ENCODE data around the gene IRF1.
A peak's percentile ranks its signal among the peaks of the same experiment; 100 is the strongest.
"Not testable (repeated sequence)": the region's sequence is repeated elsewhere in the genome, so short reads cannot be mapped to it uniquely, and the experiment has no call there.

The IRF1 gene

DNA sequence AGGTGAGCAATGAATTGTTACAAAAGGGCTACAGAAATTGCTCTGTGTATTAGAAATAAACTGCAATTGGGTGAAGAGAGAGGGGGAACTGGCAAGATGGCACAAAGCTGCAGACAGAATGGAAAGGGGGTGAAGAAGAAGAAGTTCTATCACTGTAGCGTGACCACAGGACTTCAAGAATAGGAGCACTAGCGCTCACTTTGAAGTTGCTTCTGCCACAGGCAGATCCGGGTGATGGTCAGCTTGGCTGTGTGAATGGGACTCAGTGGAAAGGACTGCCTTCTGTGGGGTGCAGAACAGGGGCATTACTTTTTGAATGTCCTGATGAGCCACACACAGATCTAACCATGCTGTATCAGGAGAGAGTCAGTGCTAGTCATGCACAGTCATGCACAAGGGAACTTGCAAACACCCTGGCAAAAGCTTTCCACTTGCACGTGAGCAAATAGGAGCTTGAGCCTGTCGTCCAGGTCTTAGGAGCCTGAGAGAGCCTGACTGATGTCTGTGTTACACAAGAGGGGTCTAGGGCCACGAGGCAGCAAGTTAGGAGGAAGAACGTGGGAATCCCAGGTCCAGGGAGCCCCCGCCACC, 36.5 kb upstream of the IRF1 start:
- TF ChIP-seq, protein P1, sequence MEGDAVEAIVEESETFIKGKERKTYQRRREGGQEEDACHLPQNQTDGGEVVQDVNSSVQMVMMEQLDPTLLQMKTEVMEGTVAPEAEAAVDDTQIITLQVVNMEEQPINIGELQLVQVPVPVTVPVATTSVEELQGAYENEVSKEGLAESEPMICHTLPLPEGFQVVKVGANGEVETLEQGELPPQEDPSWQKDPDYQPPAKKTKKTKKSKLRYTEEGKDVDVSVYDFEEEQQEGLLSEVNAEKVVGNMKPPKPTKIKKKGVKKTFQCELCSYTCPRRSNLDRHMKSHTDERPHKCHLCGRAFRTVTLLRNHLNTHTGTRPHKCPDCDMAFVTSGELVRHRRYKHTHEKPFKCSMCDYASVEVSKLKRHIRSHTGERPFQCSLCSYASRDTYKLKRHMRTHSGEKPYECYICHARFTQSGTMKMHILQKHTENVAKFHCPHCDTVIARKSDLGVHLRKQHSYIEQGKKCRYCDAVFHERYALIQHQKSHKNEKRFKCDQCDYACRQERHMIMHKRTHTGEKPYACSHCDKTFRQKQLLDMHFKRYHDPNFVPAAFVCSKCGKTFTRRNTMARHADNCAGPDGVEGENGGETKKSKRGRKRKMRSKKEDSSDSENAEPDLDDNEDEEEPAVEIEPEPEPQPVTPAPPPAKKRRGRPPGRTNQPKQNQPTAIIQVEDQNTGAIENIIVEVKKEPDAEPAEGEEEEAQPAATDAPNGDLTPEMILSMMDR (IDR thresholded peaks at IDR 0.05; ENCODE audit: insufficient read depth, low read depth, low read length, missing control alignments) = no peak
- DNase-seq (ENCODE audit: low read depth) = no peak
- H3K4me3 ChIP-seq (ENCODE audit: low read depth, low read length) = no peak overlapping the region

DNA sequence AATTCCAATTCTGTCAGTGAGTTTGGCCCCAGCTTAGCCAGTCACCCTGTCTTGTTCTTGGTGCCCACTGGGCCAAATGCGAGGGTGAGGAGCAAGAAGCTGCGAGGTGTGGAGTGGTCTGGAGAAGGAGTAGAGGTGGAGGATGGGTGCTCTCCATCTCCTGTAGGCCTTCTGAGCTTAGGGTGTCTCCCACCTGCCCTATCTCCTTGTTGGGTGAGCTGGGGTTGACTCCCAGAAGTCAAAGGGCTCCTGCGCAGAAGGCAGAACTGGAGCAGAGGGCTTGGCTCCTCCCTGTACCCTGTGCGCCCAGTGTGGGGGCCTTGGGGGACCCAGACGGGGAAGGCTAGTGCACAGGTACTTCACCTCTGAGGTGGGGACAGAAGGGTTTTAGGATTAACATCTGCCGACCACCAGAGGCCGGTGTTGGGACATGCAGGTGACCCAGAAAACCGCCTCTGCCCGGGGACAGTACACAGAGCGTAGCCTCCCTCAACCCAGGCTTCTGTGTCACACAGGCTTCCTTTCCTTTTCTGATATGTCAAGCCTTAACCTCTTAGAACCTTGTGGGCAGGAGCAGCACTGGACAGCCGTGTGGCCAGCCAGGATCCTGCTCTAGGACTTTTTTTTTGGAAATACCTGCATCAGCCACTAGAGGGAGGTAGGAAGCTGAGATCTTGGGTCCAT, 35.9 kb upstream of the IRF1 start:
- TF ChIP-seq, protein P1 (IDR thresholded peaks at IDR 0.05; ENCODE audit: insufficient read depth, low read depth, low read length, missing control alignments) = peak; percentile 79
- DNase-seq (ENCODE audit: low read depth) = peak; percentile 70
- H3K4me3 ChIP-seq (ENCODE audit: low read depth, low read length) = no peak overlapping the region

DNA sequence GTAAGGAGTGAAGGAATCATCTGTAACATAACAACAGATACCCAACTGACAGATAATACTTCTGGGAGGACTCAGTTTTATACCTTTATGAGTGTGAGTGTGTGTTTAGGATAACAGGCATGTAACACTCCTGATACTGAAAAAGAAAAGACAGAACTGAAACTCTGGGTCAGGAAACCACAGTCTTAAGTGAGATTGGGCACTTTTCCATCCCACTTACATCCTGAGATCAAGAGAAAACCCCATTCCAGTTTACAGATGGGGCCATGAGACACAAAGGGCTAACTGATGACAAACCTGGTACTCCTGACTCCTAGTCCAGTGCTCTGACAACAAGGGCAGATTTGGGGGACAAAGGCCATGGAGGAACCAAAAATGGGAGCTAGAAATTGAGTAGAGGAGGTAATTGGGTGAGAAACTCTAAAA, 34.7 kb upstream of the IRF1 start:
- peak; percentile 94 for DNase-seq (ENCODE audit: low read depth)
- no peak overlapping the region for H3K4me3 ChIP-seq (ENCODE audit: low read depth, low read length)
- TF ChIP-seq, protein P1 (IDR thresholded peaks at IDR 0.05; ENCODE audit: insufficient read depth, low read depth, low read length, missing control alignments) = no peak

DNA sequence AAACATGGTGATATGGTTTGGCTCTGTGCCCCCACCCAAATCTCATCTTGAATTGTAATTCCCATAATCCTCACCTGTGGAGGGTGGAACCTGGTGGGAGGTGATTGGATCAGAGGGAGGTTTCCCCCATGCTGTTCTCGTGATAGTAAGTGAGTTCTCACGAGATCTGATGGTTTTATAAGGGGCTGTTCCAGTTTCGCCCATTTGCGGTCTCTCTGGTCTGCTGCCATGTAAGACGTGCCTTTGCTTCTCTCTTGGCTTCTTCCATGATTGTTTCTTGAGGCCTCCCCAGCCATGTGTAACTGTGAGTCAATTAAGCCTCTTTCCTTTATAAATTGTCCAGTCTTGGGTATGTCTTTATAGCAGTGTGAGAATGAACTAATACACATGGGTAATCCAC, 34.3 kb upstream of the IRF1 start:
- peak; percentile 74 for DNase-seq (ENCODE audit: low read depth)
- H3K4me3 ChIP-seq (ENCODE audit: low read depth, low read length) = not testable (repeated sequence)

DNA sequence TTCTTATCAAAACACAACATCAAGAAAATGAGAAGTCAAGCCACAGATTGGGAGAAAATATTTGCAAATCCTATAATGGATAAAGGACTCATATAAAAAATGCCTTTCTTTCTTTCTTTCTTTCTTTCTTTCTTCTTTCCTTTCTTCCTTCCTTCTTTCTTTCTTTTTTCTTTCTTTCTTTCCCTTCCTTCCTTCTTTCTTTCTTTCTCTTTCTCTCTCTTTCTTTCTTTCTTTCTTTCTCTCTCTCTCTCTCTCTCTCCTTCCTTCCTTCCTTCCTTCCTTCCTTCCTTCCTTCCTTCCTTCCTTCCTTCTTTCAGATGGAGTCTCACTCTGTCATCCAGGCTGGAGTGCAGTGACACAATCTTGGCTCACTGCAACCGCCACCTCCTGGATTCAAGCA, 31.5 kb upstream of the IRF1 start:
- DNase-seq (ENCODE audit: low read depth); H3K4me3 ChIP-seq (ENCODE audit: low read depth, low read length): not testable (repeated sequence)

DNA sequence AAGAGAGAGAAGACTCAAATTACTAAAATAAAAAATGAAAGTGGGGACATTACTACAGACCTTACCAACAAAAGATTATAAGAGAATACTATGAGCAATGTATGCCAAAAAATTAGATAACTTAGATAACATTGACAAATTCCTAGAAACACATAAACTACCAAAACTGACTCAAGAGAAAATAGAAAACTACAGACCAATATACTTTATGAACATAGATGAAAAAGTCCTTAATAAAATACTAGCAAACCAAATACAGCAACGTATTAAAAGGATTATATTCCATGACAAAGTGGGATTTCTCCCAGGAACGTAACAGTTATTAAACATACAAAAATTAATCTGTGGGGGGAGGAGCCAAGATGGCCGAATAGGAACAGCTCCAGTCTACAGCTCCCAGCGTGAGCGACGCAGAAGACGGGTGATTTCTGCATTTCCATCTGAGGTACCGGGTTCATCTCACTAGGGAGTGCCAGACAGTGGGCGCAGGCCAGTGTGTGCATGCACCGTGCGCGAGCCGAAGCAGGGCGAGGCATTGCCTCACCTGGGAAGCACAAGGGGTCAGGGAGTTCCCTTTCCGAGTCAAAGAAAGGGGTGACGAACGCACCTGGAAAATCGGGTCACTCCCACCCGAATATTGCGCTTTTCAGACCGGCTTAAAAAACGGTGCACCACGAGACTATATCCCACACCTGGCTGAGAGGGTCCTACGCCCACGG, 23.2 kb upstream of the IRF1 start:
- not testable (repeated sequence) for H3K4me3 ChIP-seq (ENCODE audit: low read depth, low read length); DNase-seq (ENCODE audit: low read depth)

DNA sequence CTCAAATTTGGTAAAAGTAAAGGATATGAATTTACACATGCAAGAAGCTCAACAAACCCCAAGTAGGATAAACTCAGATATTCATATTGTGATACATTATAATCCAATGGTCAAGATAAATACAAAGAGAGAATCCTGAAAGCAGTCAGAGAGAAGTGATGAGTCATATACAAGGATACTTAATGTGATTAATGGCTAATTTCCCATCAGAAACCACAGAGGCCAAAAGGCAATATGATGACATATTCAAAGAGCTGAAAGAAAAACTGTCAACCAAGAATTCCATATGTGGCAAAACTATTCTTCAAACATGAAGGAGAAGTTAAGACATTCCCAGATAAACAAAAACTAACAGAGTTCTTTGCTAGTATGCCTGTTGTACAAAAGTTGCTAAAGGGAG, 19.5 kb upstream of the IRF1 start:
- H3K4me3 ChIP-seq (ENCODE audit: low read depth, low read length) = no peak overlapping the region
- TF ChIP-seq, protein P1 (IDR thresholded peaks at IDR 0.05; ENCODE audit: insufficient read depth, low read depth, low read length, missing control alignments) = no peak

DNA sequence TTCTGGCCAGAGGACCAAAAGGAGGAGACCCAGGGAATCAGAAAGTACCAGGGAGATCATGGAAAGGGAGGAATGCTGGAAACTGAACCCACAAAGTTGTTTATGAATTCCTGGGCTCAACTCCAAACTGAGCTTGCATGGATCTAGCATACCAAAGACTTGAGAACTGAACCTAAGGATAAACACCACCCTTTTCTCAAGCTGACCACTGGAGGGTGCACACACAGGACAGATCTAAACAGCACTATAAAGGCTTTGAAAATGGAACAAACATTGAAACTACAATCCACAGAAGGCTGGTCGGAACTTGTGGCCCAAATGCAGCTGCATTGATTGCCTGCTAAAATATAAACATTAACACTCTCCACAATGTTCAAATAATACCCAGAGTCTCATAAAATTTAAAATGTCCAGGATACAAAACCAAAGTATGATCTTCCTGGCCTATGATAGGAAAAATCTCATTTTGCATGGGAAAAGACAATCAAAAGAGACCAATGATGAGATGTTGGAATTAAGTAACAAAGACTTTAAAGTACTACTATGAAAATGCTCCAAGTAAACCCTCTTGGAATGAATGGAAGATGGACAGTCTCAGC, 15.6 kb upstream of the IRF1 start:
- peak; percentile 81 for DNase-seq (ENCODE audit: low read depth)
- TF ChIP-seq, protein P1 (IDR thresholded peaks at IDR 0.05; ENCODE audit: insufficient read depth, low read depth, low read length, missing control alignments) = peak; percentile 71
- H3K4me3 ChIP-seq (ENCODE audit: low read depth, low read length) = no peak overlapping the region

More for the DNA sequence above, 19.5 kb upstream of the IRF1 start:
- no peak for DNase-seq (ENCODE audit: low read depth)

Measured in GM12865 (cell line).